HG03045 (cell line): Measurements from ENCODE around the gene MRPL49.
"Not testable (repeated sequence)": the region's sequence is repeated elsewhere in the genome, so short reads cannot be mapped to it uniquely, and the experiment has no call there.

Source experiments
- ATAC-seq: cut with Tn5 transposase; IDR thresholded peaks from one replicate; pipeline ENCODE4 v1.9.1; 2021; ENCODE audit warnings: mild to moderate bottlenecking, moderate library complexity; ENCODE audit not compliant: unreplicated experiment

MRPL49 gene

DNA sequence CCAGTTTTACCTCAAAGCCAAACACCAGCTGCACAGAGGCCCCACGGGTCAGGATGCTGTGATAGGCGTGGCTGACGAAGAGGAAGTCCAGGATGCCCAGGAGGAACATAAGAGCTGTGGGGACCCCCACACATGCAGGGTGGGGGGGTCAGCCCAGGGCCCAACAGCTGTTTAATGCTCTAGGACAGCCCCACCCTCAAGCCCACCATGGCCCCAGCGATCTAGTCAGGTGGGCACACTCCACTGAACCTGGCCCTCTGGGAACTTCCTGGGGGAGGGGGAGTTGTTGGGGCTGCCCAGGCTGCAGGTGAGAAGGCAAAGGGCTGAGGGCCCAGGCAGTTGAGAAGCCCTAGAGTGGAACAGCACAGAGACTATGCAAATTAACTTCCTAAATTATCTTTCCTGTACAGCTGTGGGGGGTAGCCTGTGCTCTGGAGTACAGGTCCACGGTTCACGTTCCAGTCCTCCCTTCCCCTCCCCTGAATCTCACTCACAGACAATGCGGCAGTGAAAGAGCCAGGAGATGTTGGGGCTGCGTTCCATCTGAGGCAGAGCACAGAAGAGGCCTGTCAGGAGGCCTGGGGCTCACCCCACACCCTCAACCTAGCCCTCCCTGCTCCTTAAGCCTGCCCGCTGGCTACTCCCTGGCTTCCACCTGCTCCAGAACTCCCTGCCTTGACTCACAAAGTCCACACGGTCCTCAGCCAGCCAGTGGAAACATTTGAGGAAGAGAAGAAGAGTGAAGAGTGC, 10.3 kb downstream of the MRPL49 start:
- ATAC-seq: no peak

DNA sequence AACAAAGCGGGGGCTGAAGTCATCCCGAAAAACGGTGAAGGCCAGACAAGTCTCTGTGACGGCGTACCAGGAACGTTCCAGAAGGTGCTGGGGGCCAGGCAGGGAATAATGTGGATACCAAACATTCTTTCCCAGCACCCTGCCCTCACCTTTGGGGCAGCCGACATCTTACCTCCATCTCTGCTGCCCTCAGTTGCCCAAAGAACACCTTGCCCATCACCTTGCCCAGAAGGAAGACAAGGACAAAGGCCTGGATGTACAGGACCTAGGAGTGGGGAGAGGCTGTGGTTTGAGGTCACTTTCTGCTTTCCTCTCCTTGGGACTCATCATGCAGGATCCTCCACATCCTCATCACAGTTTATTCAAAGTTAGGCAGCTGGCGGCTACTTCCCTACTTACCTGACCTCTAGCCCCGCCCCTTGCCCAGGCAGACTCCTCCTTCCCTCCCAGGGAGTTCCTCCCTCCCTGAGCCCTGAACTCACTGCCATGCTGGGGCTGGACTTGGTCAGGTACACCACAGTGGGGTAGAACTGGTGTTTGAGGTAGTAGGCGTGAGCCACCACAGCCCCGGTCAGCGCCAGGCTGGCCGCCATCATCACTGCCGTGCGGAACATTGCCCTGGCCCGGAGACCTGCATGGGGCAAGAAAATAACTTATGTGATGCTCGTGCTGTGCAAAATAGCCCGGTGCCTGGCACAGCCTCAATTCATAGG, 11.0 kb downstream of the MRPL49 start:
- ATAC-seq: no peak

DNA sequence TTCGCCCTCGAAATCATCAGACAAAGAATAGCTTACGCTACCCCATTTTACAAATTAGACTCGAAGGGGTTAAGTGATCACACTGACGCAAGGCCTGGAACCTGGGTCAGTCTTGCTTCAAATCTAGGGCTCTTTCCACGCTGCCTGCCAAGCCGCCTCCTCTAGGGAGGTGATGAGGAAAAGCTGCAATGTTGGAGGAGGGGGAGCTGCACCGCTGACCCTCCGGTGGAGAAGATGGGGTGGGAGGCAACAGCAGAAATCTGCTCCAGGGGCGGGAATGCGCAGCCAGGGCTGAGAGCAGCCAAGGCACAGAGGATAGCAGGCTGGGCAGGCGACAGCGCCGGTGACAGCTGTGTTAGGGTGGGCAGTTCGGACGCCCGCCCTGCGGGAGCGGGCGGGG, 11.6 kb downstream of the MRPL49 start:
- no peak for ATAC-seq

DNA sequence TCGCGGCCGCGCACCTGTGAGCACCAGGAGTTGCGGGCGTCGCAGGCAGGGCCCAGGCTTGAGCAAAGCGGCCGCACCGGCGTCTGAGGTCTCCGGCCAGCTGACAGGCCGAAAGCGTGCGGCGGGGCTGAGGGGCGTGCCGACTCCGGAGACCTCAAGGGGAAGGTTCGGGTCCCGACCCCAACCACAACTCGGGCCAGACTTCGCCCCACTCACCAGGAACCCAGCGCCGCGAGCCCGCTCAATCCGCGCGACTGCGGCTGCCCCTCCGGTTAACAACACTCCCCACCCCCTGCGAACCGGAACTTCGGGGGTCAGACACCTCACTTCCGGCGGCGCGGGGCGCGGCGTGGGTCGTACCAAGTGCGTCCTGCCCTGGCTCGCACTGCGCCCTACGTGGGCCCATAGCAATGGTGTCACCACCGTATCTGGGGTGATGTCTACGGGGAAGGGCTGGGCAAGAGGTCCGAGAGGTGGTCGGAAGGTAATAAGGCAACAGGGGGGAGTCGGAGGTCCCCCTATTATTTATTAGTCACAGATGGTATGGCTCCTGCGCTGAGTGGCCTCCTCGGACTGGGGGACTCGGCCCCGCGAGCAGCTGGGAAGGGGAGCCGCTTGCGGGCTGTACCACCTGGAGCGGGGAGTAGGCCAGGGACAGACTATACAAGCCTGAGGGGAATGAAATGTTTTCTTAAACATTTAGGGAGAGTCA, 12.3 kb downstream of the MRPL49 start, which contains the start of gene SYVN1:
TSS of gene SYVN1 (minus strand) at position 280 of the 712 bp plus-strand sequence. CDS start 918 bp downstream, outside the sequence.
- ATAC-seq: peak; percentile 70

DNA sequence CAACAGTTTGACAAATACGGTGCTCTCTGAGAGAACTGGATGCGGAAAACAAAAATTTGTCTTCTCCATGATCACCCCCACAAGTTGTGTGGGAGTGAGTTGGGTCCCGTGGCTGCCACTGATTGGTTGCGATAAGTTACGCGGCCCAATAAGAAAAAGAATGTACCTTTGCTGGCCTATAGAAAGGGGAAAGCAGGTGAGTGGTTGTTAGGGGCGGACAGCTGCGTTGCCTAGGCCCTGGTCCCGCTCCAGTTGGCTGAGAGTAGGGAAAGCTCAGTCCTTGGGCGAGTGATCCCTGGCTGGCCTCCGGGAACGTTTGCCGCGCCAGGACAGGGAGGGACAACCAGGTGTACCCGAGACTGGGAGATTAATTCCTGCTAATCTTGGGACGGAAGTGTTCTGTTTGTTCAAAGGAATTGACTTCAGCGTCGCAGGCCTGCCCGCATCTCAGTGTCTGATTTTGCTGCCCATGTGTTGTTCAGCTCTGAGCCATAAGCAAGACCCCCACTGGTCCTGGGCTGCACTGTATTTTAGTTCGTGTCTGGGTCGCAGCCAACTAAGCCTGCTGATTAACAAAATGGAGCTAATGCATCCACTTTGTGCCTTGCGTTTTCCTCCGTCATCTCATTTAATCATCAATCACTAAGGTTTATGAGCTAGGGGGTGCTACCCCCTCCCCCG, 13.0 kb downstream of the MRPL49 start:
- peak; percentile 60 for ATAC-seq

DNA sequence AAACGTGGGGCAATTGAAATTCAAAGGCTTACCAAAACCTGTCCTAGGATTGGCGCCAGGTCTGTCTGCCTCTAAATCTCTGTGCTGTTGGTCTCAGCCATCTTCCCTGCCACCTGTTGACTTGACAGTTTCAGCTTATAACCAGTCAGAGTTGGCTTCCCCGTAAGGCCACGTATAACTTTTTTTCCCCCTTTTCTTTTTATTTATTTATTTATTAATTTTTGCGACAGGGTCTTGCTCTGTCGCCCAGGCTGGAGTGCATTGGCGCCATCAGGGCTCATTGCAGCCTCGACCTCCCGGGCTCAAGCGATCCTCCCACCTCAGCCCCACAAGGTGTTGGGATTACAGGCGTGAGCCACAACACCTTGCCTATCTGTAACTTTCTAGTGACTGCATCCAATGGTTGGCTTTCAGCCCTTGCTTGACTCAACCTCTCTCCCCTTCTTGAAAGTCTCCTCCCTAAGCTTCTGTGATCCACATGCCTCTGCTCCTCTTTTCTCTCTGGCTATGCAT, 13.6 kb downstream of the MRPL49 start:
- no peak for ATAC-seq

DNA sequence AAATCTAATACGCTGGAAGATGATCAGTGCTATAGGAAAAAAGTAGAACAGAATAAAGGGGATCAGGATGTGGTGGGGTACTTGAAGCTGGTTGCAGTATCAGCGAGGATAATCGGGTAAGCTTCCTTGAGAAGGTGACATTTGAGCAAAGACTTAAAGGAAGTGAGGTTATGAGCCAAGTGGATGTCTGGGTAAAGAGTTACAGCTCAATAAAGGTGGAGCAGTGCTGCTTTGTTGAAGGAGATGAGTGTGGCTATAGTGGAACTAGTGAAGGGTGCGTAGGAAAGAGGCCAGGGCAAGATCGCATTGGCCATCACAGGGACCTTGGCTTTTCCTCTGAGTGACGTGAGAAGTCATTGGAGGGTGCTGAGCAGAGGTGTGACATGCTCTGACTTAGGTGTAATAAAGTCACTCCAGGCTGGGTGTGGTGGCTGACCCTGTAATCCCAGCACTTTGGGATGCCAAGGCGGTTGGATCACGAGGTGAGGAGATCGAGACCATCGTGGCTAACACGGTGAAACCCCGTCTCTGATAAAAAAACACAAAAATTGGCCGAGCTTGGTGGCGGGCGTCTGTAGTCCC, 14.5 kb downstream of the MRPL49 start:
- ATAC-seq: no peak

DNA sequence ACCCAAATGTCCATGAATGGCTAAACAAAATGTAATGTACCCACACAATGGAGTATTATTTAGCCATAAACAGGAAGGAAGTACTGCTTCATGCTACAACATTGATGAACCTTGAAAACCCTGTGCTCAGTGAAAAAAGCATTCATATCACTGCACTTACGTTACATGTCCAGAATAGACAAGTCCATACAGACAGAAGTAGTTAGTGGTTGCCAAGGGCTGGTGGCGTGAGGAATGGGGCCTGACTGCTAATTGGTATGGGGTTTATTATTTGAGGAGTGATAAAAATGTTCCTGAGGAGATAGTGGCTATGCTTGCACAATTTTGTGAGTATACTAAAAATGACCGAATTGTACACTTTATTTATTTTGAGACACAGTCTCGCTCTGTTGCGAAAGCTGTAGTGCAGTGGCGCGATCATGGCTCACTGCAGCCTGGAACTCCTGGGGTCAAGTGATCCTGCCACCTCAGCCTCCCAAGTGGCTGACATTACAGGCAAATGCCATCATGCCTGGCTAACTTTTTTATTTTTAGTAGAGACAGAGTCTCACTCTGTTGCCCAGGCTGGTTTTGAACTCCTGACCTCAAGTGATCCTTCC, 19.9 kb downstream of the MRPL49 start:
- no peak for ATAC-seq

DNA sequence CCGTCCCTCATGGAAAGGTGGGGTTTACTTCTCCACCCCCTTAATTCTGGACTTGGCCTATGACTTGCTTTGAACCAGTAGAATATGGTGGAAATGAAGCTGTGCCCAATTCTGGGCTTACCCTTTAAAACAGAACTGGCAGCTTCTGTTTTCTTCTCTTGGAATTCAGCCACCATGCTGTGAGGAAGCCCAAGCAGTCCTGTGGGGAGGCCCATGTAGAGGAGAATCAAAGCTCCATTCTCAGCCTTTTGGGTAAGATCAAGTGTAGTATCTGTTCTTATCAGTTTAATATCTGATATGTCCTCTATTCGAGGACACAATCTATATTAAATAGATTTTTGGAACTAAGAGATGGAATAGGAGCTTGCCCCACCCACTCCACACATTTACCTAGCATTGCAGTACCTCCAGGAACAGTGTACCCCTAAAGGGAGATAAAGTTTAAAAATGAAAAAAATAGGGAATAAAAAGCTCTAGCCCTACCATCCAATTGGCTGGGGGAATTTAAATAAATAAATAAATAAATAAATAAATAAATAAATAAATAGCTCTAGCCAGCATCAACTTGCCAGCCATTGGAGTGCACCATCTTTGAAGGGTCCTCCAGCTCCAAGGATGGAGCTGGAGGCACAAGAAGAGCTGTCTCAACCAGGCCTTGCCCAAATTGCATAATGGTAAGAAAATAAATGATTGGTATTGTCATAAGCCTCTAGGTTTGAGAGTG, 25.4 kb downstream of the MRPL49 start:
- ATAC-seq: no peak

DNA sequence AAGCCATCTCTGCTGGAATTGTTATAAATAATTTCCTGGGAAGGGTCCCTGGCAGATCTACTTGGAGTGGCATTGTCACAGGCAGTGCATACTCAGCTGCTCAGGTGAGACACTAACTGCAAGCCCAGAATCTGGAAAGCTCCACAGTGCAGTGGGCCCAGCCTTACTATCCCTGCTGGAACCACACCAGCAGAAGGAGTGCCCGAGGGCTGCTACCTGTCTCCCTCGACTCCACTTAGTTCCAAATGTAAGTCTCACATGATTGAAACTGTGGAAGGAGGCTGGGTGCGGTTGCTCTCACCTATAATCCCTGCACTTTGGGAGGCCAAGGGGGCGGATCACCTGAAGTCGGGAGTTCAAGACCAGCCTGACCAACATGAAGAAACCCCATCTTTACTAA, 26.5 kb downstream of the MRPL49 start:
- no peak for ATAC-seq

DNA sequence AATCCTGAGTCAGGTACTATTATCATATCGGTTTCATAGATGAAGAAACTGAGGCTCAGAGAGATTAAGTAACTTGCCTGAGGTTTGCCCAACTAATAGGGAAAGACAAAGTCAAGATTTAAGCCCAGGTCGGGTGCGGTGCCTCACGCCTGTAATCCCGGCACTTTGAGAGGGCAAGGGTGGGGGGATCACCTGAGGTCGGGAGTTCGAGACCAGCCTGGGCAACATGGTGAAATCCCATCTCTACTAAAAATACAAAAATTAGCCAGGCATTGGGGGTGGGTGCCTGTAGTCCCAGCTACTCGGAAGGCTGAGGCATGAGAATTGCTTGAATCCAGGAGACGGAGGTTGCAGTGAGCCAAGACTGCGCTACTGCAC, 28.0 kb downstream of the MRPL49 start:
- not testable (repeated sequence) for ATAC-seq

DNA sequence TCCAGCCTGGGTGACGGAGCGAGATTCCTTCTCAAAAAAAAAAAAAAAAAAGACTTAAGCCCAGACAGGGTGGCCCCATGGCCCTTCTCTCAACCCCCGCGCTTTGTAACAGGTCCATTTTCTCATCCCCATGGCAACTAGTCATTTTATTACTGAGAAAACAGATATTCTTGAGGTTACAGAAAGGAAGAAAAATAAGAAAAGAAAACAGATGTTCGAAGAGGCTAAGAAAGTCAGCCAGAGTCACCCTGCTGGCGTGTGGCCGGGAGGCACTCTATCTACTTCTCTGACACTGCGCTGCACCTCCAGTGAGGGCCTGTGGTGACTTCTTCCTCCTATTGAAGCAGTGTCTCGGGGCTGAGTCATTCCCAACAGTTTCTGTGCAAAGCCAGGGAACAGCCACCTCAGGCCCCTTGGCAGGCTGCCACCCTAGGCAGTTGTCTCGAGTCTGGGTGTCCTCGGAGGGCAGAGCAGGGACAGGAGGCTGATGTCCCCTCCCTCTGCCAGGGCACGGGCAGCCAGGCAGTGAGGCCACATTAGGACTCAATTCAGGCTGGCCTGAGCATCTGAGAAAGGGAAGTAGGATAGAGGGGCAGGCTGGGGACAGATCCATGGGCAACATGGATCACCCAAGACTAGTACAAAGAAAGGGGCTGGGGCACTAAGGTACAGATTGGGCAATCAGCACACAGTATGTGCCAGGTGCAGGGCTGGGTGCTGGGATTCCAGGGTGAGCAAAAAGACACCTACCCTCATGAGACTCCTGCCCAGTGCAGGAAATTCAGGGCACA, 28.6 kb downstream of the MRPL49 start:
- ATAC-seq: peak; percentile 60

DNA sequence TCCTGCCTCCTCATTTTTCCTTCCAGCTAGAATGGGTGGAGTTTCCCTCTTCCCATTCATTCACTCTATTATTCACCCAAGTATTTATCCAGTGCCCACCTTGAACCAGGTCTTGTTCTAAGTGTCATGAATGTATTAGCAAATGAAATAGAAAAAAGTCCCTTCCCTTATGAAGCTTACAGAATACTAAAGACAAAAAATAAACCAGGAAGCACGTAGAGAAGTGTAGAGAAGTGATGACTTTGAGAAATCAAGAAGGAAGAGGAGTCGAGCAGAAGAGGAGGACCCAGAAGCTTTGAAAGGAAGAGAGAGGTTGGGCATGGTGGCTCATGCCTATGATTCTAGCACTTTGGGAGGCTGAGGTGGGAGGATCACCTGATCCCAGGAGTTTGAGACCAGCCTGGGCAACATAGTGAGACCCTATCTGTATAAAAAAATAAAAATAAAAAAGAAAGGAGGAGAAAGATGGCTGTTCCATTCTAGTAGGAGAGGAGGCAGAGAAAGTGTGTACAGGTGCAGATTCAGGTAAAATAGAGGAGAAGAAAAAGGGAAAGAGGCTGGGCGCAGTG, 29.3 kb downstream of the MRPL49 start:
- no peak for ATAC-seq

DNA sequence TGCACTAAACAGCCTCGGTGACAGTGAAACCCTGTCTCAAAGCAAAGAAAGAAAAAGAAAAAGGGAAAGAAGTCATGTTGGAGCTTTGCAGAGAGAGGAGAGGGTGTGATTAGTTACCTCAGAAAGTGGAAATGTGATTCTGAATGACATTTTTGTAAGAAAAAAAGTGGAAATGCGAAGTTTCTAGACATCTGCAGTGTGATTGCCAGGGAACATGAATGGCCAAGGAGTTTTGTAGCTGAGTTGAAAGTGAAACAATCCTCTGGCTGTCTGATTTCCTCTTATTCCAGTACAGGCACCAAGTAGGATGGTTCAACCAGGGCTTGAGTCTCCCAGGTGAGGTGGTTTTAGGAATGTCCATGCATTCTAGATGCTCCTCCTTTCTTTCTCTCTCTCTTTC, 30.0 kb downstream of the MRPL49 start:
- ATAC-seq: no peak

DNA sequence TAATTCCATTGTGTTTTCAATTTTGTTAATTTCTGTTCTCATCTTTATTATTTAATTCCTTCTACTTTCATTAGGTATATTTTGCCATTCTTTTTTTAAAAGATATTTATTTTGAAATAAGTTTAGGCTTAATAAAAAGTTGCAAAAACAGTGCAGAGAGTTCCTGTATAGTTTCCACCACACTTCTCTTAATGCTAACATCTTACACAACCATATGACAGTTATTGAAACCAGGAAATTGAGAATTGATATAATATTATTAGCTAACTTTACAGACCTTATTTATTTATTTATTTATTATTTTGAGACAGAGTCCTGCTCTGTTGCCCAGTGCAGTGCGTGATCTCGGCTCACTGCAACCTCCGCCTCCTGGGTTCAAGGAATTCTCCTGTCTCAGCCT, 34.1 kb downstream of the MRPL49 start:
- no peak for ATAC-seq

DNA sequence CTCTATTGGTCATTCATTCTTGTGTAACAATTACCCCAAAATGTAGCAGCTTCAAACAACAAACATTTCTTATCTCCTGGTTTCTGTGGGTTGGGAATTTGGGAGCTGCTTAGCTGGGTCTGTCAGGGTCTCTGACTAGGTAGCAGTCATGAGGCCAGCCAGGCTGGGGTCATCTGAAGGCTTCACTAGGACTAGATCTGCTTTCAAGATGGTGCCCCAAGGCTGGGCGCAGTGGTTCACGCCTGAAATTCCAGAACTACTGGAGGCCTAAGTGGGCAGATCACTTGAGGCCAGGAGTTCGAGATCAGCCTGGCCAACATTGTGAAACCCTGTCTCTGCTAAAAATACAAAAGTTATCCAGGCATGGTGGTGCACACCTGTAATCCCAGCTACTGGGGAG, 34.8 kb downstream of the MRPL49 start:
- no peak for ATAC-seq

DNA sequence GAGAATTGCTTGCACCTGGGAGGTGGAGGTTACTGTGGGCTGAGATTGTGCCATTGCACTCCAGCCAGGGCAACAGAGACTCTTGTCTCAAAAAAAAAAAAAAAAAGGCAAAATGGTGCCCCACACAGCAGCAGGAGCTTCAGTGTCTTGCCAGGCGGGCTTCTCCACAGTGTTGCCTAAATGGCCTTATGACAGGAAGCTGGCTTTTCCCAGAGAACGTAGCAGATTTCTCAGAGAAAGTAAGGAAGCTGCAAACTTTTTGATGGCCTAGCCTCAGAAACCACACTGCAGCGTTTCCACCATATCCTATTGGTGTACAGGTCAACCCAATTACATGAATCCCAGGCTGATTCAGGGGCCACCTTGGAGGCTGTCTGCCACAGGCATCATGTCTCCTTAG, 35.2 kb downstream of the MRPL49 start:
- no peak for ATAC-seq

DNA sequence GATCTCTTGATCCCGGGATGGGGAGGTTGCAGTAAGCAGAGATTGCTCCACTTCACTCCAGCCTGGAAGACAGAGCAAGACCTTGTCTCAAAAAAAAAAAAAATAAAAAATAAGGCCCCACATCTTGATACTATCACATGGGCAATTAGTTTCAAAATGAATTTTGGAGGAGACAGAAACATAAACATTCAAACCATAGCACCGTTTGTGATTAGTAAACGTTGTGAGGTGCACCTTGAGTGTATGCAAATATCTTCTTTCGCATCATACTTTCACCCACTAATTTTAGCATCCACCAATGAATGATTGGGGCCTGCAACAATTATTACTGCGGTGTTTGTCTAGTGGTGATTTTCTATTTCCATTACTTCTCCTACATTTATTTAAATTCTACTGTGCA, 36.9 kb downstream of the MRPL49 start:
- ATAC-seq: no peak

DNA sequence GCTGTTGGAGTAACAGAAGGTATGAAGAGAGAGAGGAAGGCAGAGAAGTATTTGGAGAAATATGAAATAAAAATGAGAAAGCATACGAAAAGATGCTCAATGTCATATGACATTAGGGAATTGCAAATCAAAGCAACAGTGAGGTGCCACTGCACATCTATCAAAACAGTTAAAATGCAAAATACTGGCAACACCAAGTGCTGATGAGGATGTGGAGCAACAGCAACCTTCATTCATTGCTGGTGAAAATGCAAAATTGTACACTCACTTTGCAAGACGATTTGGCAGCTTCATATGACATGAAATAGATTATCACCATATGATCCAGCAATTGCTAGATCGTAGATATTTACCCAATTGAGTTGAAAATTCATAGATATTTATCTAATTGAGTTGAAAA, 38.5 kb downstream of the MRPL49 start:
- no peak for ATAC-seq
